SH-SY5Y (cell line): ENCODE data around the gene ST3GAL5.

ENCODE experiments used
- GATA2 ChIP-seq: IDR thresholded peaks from 2 replicates; pipeline ENCODE4 v1.6.1; 2011; ENCODE audit warnings: mild to moderate bottlenecking, low read depth, low read length
- GATA3 ChIP-seq: IDR thresholded peaks from 2 replicates; pipeline ENCODE4 v1.6.1; 2011; ENCODE audit warnings: low read depth, mild to moderate bottlenecking, low read length, moderate library complexity

- TF ChIP-seq GATA3, result no peak
- no peak for TF ChIP-seq GATA2
Measured at GRCh38 chr2:85867556-85868292, 21.1 kb downstream of the ST3GAL5 start.
